Measurements from ENCODE around the gene SELENOO. TPM values are rescaled to one million over a fixed set of nuclear protein-coding genes. Genes with fewer than 3 reads are reported as not detected.

SELENOO gene
- total RNA-seq, 1 experiment from 2014 or later = 21.9 TPM

DNA sequence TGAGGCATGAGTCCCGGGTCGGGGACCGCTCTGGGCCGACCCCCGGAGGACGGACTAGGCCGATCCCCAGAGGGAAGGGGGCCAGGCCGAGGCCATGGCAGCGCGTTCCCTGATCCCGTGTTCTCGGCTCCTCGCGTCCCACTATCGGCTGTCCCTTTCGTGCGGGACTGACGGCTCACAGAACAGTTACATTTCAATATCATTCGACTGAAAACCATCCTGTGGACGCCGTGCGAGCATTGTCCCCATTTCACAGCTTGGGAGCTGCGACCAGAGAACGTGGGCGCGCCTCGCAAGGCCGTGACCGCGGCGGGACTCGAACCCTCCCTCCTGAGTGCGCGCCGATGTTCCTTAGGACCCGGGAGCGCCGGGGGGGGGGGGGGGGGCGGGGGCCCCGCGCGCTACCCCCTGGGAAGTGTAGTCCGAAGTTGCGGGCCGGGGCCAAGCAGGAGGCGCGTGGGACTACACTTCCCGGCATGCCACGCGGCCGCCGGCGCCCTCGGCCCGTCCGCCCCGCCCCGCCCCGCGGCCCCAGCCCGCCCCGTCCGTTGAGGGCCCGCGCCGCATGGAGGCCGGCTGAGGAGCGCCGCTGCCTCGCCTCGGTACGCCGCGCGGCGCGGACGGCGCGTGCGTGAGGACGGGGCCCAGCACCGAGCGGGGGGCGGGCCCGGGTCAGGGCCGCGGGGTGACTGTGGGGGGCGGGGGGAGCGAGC is 15.3 kb upstream of the SELENOO start, which contains the start of gene TRABD:
TSS of gene TRABD (plus strand) at position 539 of the 713 bp plus-strand sequence. CDS start 7,148 bp downstream, outside the sequence.
- H3K4me1 Mint-ChIP-seq (ENCODE audit: insufficient read depth, unreplicated experiment) = no peaks in the 10 kb centered on the region
- POLR2A ChIA-PET = no interaction called here

DNA sequence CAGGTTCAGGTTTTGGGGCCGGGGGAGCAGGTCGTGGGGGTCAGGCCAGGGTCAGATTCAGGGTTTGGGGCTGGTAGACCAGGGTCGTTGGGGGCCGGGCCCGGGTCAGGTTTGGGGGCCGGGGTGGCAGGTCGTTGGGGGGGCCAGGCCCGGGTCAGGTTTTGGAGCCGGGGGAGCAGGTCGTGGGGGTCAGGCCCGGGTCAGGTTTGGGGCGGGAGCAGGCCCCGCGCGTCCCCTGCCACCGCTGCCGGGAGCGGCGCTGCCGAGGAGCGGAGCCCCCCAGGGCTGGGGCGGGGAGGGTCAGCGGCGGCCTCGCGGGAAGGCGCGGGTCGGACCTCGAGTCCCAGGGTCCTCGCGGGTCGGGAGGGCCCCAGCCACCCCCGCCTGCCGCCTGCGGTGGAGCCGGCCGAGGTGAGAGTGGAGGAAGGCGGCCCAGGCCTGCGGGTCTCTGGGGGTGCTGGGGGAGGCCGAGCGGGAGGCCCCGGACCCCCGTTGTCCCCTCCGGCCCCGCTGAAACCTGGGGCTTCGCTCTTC is 14.6 kb upstream of the SELENOO start:
- Mint-ChIP-seq H3K9me3 (ENCODE audit: unreplicated experiment) (no peaks in the 10 kb centered on the region), H3K27ac (ENCODE audit: low read depth, unreplicated experiment) (peak overlapping the region; percentile 44), H3K27me3 (ENCODE audit: insufficient read depth, unreplicated experiment) (no peaks in the 10 kb centered on the region), H3K4me3 (ENCODE audit: unreplicated experiment) (peak overlapping the region; percentile 85), H3K36me3 (ENCODE audit: insufficient read depth, unreplicated experiment) (peaks cover 9% of the 10 kb centered on the region), H3K4me1 (ENCODE audit: insufficient read depth, unreplicated experiment) (peaks cover 2% of the 10 kb centered on the region)
- TF ChIP-seq, protein P1, sequence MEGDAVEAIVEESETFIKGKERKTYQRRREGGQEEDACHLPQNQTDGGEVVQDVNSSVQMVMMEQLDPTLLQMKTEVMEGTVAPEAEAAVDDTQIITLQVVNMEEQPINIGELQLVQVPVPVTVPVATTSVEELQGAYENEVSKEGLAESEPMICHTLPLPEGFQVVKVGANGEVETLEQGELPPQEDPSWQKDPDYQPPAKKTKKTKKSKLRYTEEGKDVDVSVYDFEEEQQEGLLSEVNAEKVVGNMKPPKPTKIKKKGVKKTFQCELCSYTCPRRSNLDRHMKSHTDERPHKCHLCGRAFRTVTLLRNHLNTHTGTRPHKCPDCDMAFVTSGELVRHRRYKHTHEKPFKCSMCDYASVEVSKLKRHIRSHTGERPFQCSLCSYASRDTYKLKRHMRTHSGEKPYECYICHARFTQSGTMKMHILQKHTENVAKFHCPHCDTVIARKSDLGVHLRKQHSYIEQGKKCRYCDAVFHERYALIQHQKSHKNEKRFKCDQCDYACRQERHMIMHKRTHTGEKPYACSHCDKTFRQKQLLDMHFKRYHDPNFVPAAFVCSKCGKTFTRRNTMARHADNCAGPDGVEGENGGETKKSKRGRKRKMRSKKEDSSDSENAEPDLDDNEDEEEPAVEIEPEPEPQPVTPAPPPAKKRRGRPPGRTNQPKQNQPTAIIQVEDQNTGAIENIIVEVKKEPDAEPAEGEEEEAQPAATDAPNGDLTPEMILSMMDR (IDR thresholded peaks at IDR 0.05; ENCODE audit: unreplicated experiment) = no peak
- BruUV-seq (replicated peaks) = no TSS peak
- ChIA-PET CTCF (interaction anchor here (0.9 to 1.5 kb wide), 3 partner anchors 25 to 157 kb away, joined by 3 to 10 read pairs (median 5); no protein-coding TSS in a partner anchor), POLR2A (interaction anchor here (0.8 to 2.2 kb wide), 5 partner anchors 11 to 102 kb away, joined by 3 to 7 read pairs (median 4); no protein-coding TSS in a partner anchor)
- intact Hi-C loops (cut with micrococcal nuclease) = no loop called here
- no peak for DNase-seq (ENCODE audit: unreplicated experiment)

More for the DNA sequence above, 15.3 kb upstream of the SELENOO start, which contains the start of gene TRABD:
- CTCF ChIA-PET = no interaction called here
- BruUV-seq (replicated peaks) = no TSS peak
- H3K9me3 Mint-ChIP-seq (ENCODE audit: unreplicated experiment) = no peaks in the 10 kb centered on the region
- DNase-seq (ENCODE audit: unreplicated experiment) = peak; percentile 87
- H3K27ac Mint-ChIP-seq (ENCODE audit: low read depth, unreplicated experiment) = peak within 1 kb of the TSS; percentile 70
- peak within 1 kb of the TSS; percentile 85 for H3K4me3 Mint-ChIP-seq (ENCODE audit: unreplicated experiment)
- peaks cover 9% of the 10 kb centered on the region for H3K36me3 Mint-ChIP-seq (ENCODE audit: insufficient read depth, unreplicated experiment)
- intact Hi-C loops (cut with micrococcal nuclease) = no loop called here
- TF ChIP-seq, protein P1 (IDR thresholded peaks at IDR 0.05; ENCODE audit: unreplicated experiment) = no peak
- H3K27me3 Mint-ChIP-seq (ENCODE audit: insufficient read depth, unreplicated experiment) = no peaks in the 10 kb centered on the region

DNA sequence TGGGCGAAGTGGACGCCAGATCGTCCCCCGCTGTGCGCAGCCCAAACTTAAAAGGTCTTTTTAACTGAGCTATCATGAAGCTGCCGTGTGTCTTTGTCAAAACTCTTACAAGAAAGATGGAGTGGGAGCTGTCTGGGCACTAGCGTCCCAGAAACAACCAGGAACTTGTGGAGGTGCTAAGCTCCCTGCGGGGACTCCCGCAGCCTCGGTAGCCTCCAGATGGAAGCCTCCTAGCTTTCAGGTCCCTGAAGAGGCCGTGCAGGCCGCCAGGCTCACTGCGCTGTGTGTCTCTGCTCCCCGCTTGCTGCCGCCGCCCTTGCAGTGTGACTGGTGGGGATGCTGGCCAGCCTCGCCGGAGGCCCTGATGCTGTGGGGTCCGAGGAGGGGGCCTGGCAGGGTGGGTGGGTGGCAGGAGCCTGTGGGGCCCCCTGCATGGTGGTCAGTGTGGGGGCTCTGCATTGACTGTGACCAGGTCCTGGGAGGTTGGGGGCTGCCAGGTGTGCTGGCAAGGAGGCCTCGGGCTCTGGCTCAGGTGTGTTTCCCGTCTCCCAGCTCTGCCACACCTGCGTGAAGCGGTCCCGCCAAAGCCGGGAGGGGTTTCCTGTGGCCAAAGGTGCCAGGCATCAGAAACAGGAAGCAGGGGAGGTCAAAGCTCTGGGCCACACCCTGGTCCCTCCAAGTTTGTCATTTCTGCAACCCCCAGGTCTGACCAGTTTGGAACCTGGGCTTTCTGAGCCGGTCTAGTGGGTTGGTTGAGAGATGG is 13.9 kb upstream of the SELENOO start:
- no TSS peak for BruUV-seq (replicated peaks)
- H3K27me3 Mint-ChIP-seq (ENCODE audit: insufficient read depth, unreplicated experiment) = no peaks in the 10 kb centered on the region
- peaks cover 5% of the 10 kb centered on the region for H3K4me1 Mint-ChIP-seq (ENCODE audit: insufficient read depth, unreplicated experiment)
- DNase-seq (ENCODE audit: unreplicated experiment) = no peak
- no peaks in the 10 kb centered on the region for H3K9me3 Mint-ChIP-seq (ENCODE audit: unreplicated experiment)
- intact Hi-C loops (cut with micrococcal nuclease) = no loop called here
- H3K4me3 Mint-ChIP-seq (ENCODE audit: unreplicated experiment) = peak overlapping the region; percentile 85
- H3K27ac Mint-ChIP-seq (ENCODE audit: low read depth, unreplicated experiment) = peak overlapping the region; percentile 44
- peaks cover 9% of the 10 kb centered on the region for H3K36me3 Mint-ChIP-seq (ENCODE audit: insufficient read depth, unreplicated experiment)
- ChIA-PET POLR2A (interaction anchor here (0.8 to 2.2 kb wide), 6 partner anchors 12 to 102 kb away, joined by 3 to 7 read pairs (median 4); no protein-coding TSS in a partner anchor), CTCF (interaction anchor here (0.9 to 1.5 kb wide), 3 partner anchors 24 to 158 kb away, joined by 3 to 10 read pairs (median 5); no protein-coding TSS in a partner anchor)
- TF ChIP-seq, protein P1 (IDR thresholded peaks at IDR 0.05; ENCODE audit: unreplicated experiment) = no peak
